Naive B cell (primary cell): ENCODE measurements around the gene MSANTD1. TPM values are rescaled to one million over a fixed set of nuclear protein-coding genes. Genes with fewer than 3 reads are reported as not detected.

Experiments used
- ATAC-seq, 2 donors: fragments of 150-1000 bp; cut with Tn5 transposase; 2 replicates each; pipeline ENCODE4 v1.10.0; 2021; ENCODE audit warnings: low read depth in 2 of 2, mild to moderate bottlenecking in 2 of 2, moderate library complexity in 2 of 2
- DNase-seq: peaks from one replicate; pipeline ENCODE4 v3.0.0; 2022
- H3K27ac Mint-ChIP-seq, 6 donors: one replicate each; pipeline ENCODE4 v1.8.0; 2020 to 2022; ENCODE audit warnings: mild to moderate bottlenecking in 6 of 6, mixed read lengths in 6 of 6, moderate library complexity in 5 of 6, inconsistent platforms in 2 of 6
- H3K27me3 Mint-ChIP-seq, 3 donors: one replicate each; pipeline ENCODE4 v1.8.0; 2021 to 2022; ENCODE audit warnings: mixed read lengths in 3 of 3, mild to moderate bottlenecking in 1 of 3
- H3K36me3 Mint-ChIP-seq, 2 donors: one replicate each; pipeline ENCODE4 v1.8.0; 2020 to 2022; ENCODE audit warnings: mixed read lengths in 2 of 2, inconsistent platforms in 1 of 2, mild to moderate bottlenecking in 1 of 2
- H3K4me1 Mint-ChIP-seq, 3 donors: one replicate each; pipeline ENCODE4 v1.8.0; 2020 to 2022; ENCODE audit warnings: mixed read lengths in 3 of 3, inconsistent platforms in 1 of 3, mild to moderate bottlenecking in 1 of 3, moderate library complexity in 1 of 3
- H3K4me3 Mint-ChIP-seq, 8 donors: one replicate each; pipeline ENCODE4 v1.8.0; 2020 to 2022; ENCODE audit warnings: mild to moderate bottlenecking in 8 of 8, mixed read lengths in 8 of 8, moderate library complexity in 8 of 8, inconsistent platforms in 2 of 8
- H3K9me3 Mint-ChIP-seq, 7 donors: one replicate each; pipeline ENCODE4 v1.8.0; 2020 to 2022; ENCODE audit warnings: mixed read lengths in 7 of 7, mild to moderate bottlenecking in 5 of 7, inconsistent platforms in 2 of 7, moderate library complexity in 1 of 7
- polyA plus RNA-seq, 6 donors: library from polyadenylated mRNA; unstranded; fragments of 300-500 nt; fragmentation: Illumina TruSeq; gene quantifications; one replicate each; pipeline ENCODE4 v1.2.3, GENCODE V29; 2021; ENCODE audit warnings: low read depth in 6 of 6

MSANTD1 gene
- polyA plus RNA-seq, 6 donors from 2014 or later: 0.12 to 0.14 TPM; not detected in 4

GRCh38 chr4:3291411-3291968, 42.5 kb downstream of the MSANTD1 start:
- Mint-ChIP-seq H3K9me3 (peaks cover 0 to 1% (median 0%) of the 10 kb centered on the region in 7 donors), H3K27ac (peak overlapping the region in 4 of 6 donors; percentile 37 to 94 (median 84)), H3K4me3 (peak overlapping the region; percentile 84 to 95 (median 92)), H3K27me3 (peaks cover 11 to 21% (median 11%) of the 10 kb centered on the region in 3 donors), H3K4me1 (peaks cover 19 to 24% (median 20%) of the 10 kb centered on the region in 3 donors), H3K36me3 (peaks cover 0 to 8% of the 10 kb centered on the region in 2 donors)
- ATAC-seq (no peak), DNase-seq (no peak)

DNA sequence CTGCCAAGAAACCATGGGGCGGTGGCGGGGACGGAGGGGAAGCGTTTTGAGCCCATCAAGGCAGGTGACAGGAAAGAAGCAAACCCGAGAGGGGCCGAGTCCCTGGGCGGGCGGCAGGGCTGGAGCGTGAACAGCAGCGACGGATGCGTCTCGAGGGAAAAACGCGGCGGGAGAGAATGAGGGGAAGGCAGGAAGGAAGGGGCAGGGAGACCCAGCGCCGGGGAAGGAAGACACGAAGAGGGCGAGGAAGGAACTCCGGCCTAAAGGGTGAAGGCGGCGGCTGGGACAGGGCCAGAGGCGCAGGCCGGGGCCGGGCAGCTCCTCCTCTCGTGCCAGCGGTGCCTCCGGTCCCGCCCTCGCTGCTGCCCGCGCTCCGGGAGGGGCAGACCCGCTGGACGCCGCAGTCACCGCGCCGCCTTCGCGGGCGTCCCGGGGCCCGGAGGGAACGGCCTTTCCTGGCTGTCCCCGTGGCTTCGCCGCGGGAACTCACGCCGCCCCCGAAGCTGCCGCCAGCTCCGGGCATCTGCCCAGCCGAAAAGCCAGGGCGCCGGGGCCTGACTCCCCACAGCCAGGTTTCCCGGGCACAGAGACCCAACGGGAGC, 43.1 kb downstream of the MSANTD1 start:
- peaks cover 0 to 8% of the 10 kb centered on the region in 2 donors for H3K36me3 Mint-ChIP-seq
- peaks cover 0 to 1% (median 0%) of the 10 kb centered on the region in 7 donors for H3K9me3 Mint-ChIP-seq
- peak overlapping the region in 4 of 6 donors; percentile 37 to 94 (median 84) for H3K27ac Mint-ChIP-seq
- peak; percentile 9 to 10 for ATAC-seq
- H3K27me3 Mint-ChIP-seq: peaks cover 11 to 21% (median 11%) of the 10 kb centered on the region in 3 donors
- peaks cover 14 to 20% (median 19%) of the 10 kb centered on the region in 3 donors for H3K4me1 Mint-ChIP-seq
- H3K4me3 Mint-ChIP-seq: peak overlapping the region; percentile 84 to 95 (median 92)
- DNase-seq: peak; percentile 26

DNA sequence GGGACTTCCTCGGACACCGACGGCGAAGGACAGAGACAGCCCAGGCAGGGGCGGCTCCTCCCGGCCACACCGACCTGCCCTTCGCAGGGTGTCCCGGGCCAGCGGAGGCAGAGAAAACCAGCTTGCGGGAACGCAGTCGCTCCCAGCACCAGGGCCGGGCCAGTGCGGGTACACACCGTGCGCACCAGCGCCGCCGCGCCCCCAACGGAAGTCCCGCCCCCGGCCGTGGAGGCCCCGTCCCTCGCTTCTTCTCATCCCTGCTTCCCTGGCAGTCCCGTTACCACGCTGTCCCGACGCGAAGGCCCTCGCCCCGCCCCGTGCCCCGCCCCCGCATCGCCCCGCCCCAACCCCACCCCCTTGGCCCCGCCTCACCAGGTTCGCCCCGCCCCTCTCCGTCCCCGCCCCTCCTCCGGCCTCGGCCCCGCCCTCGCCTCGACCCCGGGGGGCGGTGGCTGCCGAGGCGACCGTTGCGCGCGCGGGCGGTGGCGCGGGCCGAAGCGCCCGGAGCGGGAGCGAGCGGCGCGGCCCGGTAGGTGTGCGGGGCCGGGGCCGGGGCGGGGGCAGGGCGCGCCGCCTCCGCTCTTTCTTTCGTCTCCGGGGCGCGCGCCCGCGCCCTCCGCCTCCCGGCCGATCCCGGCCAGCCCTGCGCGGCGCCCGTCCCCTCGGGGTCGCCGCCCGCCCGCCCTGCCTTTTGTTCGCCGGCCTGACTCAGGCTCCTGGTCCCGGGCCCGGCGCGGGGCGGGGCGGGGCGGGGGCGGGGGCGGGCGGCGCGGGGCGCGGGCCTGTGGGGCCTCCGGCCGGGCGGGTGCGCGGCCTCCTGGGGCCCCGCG, 43.8 kb downstream of the MSANTD1 start, which contains the start of gene RGS12:
TSS of gene RGS12 (plus strand) at position 451 of the 830 bp plus-strand sequence. CDS start 23,150 bp downstream, outside the sequence.
- ATAC-seq (peak; percentile 69 to 72), DNase-seq (peak; percentile 62)
- H3K27me3 Mint-ChIP-seq: peaks cover 11 to 21% (median 11%) of the 10 kb centered on the region in 3 donors
- H3K9me3 Mint-ChIP-seq: peaks cover 0 to 1% (median 0%) of the 10 kb centered on the region in 7 donors
- peaks cover 0 to 8% of the 10 kb centered on the region in 2 donors for H3K36me3 Mint-ChIP-seq
- H3K4me3 Mint-ChIP-seq: peak within 1 kb of the TSS; percentile 84 to 95 (median 92)
- H3K27ac Mint-ChIP-seq: peak within 1 kb of the TSS in 5 of 6 donors; percentile 37 to 94 (median 78)
- H3K4me1 Mint-ChIP-seq: peaks cover 14 to 19% (median 19%) of the 10 kb centered on the region in 3 donors

DNA sequence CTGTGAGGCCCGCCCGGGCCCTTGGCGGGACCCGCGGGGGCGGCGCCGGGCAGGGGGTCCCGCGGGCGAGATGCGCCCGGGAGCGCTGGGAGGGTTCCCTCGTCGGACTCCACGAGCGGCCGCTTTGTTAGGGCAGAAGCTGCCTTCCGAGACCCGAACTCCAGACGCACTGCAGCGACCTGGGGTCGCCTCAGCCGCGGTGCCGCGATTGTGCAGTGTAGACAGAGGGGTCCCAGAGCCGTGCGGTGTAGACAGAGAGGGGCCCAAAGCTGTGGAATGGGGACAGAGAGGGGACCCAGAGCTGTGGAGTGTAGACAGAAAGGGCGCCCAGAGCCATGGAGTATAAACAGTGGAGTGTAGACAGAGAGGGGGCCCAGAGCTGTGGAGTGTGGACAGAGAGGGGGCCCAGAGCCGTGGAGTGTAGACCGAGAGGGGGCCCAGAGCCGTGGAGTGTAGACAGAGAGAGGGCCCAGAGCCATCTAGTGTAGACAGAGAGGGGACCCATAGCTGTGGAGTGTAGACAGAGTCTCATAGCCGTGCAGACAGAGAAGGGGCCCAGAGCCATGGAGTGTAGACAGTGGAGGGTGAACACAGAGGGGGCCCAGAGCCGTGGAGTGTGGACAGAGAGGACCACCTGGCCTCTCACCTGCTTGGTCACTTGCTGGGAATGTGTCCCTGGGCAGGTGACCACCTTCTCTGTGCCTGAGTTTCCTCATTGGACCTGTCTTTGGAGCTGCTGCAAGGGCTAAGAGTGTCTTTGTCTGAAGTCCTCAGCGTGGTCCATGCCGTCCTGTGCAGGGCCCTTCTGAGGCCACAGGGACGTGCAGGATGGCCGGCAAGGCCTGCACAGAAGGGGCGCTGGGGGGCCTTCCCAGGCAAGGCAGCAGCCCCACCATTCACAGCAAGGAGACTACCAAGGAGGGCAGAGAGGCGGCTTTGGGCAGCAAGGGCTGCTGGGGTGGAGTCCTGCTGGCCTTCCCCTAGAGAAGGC, 44.7 kb downstream of the MSANTD1 start:
- peak; percentile 3 for ATAC-seq

GRCh38 chr4:3294401-3295241, 45.7 kb downstream of the MSANTD1 start:
- peak overlapping the region in 4 of 8 donors; percentile 20 to 76 (median 67) for H3K4me3 Mint-ChIP-seq
- peak overlapping the region in 1 of 6 donors; percentile 28 for H3K27ac Mint-ChIP-seq
- peaks cover 14 to 19% (median 19%) of the 10 kb centered on the region in 3 donors for H3K4me1 Mint-ChIP-seq

More for the DNA sequence above, 44.7 kb downstream of the MSANTD1 start:
- H3K4me1 Mint-ChIP-seq: peaks cover 14 to 19% (median 19%) of the 10 kb centered on the region in 3 donors
- DNase-seq: no peak
- H3K9me3 Mint-ChIP-seq: peaks cover 0 to 1% (median 0%) of the 10 kb centered on the region in 7 donors
- H3K27me3 Mint-ChIP-seq: peaks cover 11 to 21% (median 11%) of the 10 kb centered on the region in 3 donors
- peak overlapping the region; percentile 46 to 95 (median 81) for H3K4me3 Mint-ChIP-seq
- H3K27ac Mint-ChIP-seq: peak overlapping the region in 2 of 6 donors; percentile 67 to 88
- H3K36me3 Mint-ChIP-seq: peaks cover 0 to 8% of the 10 kb centered on the region in 2 donors

DNA sequence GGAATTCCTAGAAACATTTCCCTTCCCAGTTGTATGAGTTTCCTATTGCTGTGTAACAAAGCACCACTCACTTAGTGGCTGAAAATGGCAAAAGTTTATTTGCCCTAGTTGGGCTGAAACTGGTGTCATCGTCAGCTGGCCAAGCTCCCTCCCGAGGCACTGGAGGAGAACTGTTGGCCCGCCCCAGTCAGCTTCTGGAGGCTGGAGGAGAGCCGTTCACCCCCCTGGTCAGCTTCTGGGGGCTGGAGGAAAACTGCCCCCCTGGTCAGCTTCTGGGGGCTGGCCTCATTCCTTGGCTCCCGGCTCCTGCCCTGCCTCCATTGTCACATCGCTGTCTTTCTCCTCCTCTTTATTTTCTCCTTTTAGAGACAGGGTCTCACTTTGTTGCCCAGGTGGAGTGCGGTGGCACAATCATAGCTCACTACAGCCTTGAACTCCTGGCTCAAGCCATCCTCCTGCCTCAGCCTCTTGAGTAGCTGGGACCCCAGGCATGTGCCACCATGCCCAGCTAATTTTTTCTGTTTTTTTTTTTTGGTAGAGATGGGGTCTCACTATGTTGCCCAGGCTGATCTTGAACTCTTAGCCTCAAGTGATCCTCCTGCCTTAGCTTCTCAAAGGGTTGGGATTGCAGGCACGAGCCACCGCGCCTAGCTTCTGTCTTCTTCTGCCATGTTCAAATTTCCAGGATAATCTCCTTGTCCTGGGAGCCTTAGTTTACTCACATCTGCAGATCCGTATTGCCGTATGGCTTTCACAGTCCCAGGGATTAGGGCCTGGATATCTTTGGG, 47.1 kb downstream of the MSANTD1 start:
- DNase-seq (no peak), ATAC-seq (no peak)
- Mint-ChIP-seq H3K27ac (peak overlapping the region in 1 of 6 donors; percentile 32), H3K36me3 (peaks cover 0 to 8% of the 10 kb centered on the region in 2 donors), H3K4me1 (peaks cover 15 to 20% (median 19%) of the 10 kb centered on the region in 3 donors), H3K27me3 (peaks cover 0 to 9% (median 0%) of the 10 kb centered on the region in 3 donors), H3K4me3 (peak overlapping the region in 2 of 8 donors; percentile 0 to 60), H3K9me3 (peaks cover 0 to 1% (median 0%) of the 10 kb centered on the region in 7 donors)

More at GRCh38 chr4:3294401-3295241, 45.7 kb downstream of the MSANTD1 start:
- DNase-seq (no peak), ATAC-seq (no peak)
- peaks cover 0 to 1% (median 0%) of the 10 kb centered on the region in 7 donors for H3K9me3 Mint-ChIP-seq
- peaks cover 9 to 21% (median 11%) of the 10 kb centered on the region in 3 donors for H3K27me3 Mint-ChIP-seq
- H3K36me3 Mint-ChIP-seq: peaks cover 0 to 8% of the 10 kb centered on the region in 2 donors

DNA sequence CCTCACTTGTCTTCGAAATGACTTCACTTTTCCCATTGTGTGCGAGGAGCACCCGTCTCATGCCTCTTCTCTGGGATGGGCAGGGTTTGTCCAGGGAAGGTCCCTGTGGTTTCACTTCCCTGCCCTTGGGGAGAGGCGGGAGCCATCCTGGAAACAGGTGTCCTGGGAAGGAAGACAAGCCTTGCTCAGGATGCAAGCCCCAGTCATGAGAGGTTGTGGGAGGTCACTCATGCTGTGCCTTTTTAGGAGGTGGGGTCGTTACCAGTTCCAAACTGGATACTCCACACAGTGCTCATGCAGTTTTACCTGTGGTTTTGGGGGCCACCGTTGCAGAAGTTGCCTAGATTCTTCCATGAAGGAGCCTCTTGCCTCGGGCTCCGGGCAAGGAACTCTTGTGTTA, 47.7 kb downstream of the MSANTD1 start:
- H3K27ac Mint-ChIP-seq: no peak overlapping the region
- ATAC-seq: no peak
- H3K27me3 Mint-ChIP-seq: peaks cover 0 to 5% (median 0%) of the 10 kb centered on the region in 3 donors
- peaks cover 0 to 1% (median 0%) of the 10 kb centered on the region in 7 donors for H3K9me3 Mint-ChIP-seq
- DNase-seq: no peak
- peaks cover 0 to 5% of the 10 kb centered on the region in 2 donors for H3K36me3 Mint-ChIP-seq
- no peak overlapping the region for H3K4me3 Mint-ChIP-seq
- peaks cover 18 to 23% (median 22%) of the 10 kb centered on the region in 3 donors for H3K4me1 Mint-ChIP-seq

GRCh38 chr4:3297066-3297859, 48.3 kb downstream of the MSANTD1 start:
- H3K27me3 Mint-ChIP-seq: no peaks in the 10 kb centered on the region
- peak overlapping the region in 1 of 8 donors; percentile 67 for H3K4me3 Mint-ChIP-seq
- H3K27ac Mint-ChIP-seq: peak overlapping the region in 2 of 6 donors; percentile 8 to 14
- no peak for ATAC-seq
- peaks cover 19 to 25% (median 24%) of the 10 kb centered on the region in 3 donors for H3K4me1 Mint-ChIP-seq
- no peak for DNase-seq
- no peaks in the 10 kb centered on the region for H3K9me3 Mint-ChIP-seq
- H3K36me3 Mint-ChIP-seq: no peaks in the 10 kb centered on the region

GRCh38 chr4:3299122-3299975, 50.4 kb downstream of the MSANTD1 start:
- H3K27ac Mint-ChIP-seq: no peak overlapping the region
- no peak overlapping the region for H3K4me3 Mint-ChIP-seq
- no peaks in the 10 kb centered on the region for H3K9me3 Mint-ChIP-seq
- peaks cover 32 to 34% (median 32%) of the 10 kb centered on the region in 3 donors for H3K4me1 Mint-ChIP-seq
- ATAC-seq: no peak
- H3K36me3 Mint-ChIP-seq: no peaks in the 10 kb centered on the region
- no peak for DNase-seq
- H3K27me3 Mint-ChIP-seq: no peaks in the 10 kb centered on the region
